Measurements from ENCODE around the gene RALGAPB. TPM values are rescaled to one million over a fixed set of nuclear protein-coding genes. Genes with fewer than 3 reads are reported as not detected.

The RALGAPB gene
- total and polyA plus RNA-seq, 2 of the 13 experiments (the other 11 are each of a cell fraction or from before 2014, with no cell fraction given), result 17.6 to 30.6 TPM

GRCh38 chr20:38447931-38448675 is 24.5 kb upstream of the RALGAPB start (continued):
- TF ChIP-seq ZUFSP (CRISPR knock-in tag; IDR thresholded peaks at IDR 0.05; ENCODE audit: borderline replicate concordance) (no peak), RBAK (CRISPR knock-in tag; IDR thresholded peaks at IDR 0.05) (no peak), ZSCAN5A (CRISPR knock-in tag; IDR thresholded peaks at IDR 0.05; ENCODE audit: borderline replicate concordance) (no peak), MIXL1 (CRISPR knock-in tag; IDR thresholded peaks at IDR 0.05) (peak; percentile 85; the same call in 1 of the 2 replicates), ZC3H4 (CRISPR knock-in tag; IDR thresholded peaks at IDR 0.05; ENCODE audit: borderline replicate concordance) (0 out of 2 replicates have a peak, but pooled peaks have one; percentile 66), GRHL1 (CRISPR knock-in tag; conservative IDR thresholded peaks at IDR 0.05) (no peak), THAP9 (CRISPR knock-in tag; IDR thresholded peaks at IDR 0.05; ENCODE audit: borderline replicate concordance) (no peak), MZF1 (CRISPR knock-in tag; IDR thresholded peaks at IDR 0.05; ENCODE audit: borderline replicate concordance) (no peak), BCL3 (CRISPR knock-in tag; IDR thresholded peaks at IDR 0.05) (0 out of 2 replicates have a peak, but pooled peaks have one; percentile 46), XRCC5 (optimal IDR thresholded peaks at IDR 0.05; ENCODE audit: low read length) (no peak)
